ENCODE measurements around the gene APBB2. TPM values are rescaled to one million over a fixed set of nuclear protein-coding genes. Genes with fewer than 3 reads are reported as not detected.

APBB2 gene
- total RNA-seq, 2 experiments from 2014 or later = 0.22 TPM; not detected in 1

GRCh38 chr4:41058426-41058825 lies 155.9 kb downstream of the APBB2 start:
- intact Hi-C loops (cut with DNase I, micrococcal nuclease) = no loop called here
- no peaks in the 10 kb centered on the region for H3K9me3 Mint-ChIP-seq
- H3K27ac Mint-ChIP-seq = no peak overlapping the region
- ATAC-seq (ENCODE audit: poor library complexity) (no peak), DNase-seq (no peak)
- no peak for TF ChIP-seq CTCF (IDR thresholded peaks at IDR 0.05)
- Histone ChIP-seq H3K4me1 (ENCODE audit: insufficient read depth, low read length) (no peaks in the 10 kb centered on the region), H3K9me3 (ENCODE audit: control insufficient read depth in 1 of 2, insufficient read depth in 1 of 2, low read length in 2 of 2) (peaks cover 0 to 10% of the 10 kb centered on the region in 2 experiments), H3K36me3 (ENCODE audit: insufficient read depth, low read length) (no peaks in the 10 kb centered on the region), H3K27me3 (ENCODE audit: control insufficient read depth in 1 of 2, insufficient read depth in 2 of 2, low read length in 2 of 2) (peaks cover 0 to 7% of the 10 kb centered on the region in 2 experiments), H3K4me3 (ENCODE audit: low read length) (no peak overlapping the region), H3K27ac (ENCODE audit: low read depth in 1 of 2, low read length in 2 of 2) (no peak overlapping the region)
- ChIA-PET POLR2A (no interaction called here), CTCF (no interaction called here)
- peaks cover 17% of the 10 kb centered on the region for H3K27me3 Mint-ChIP-seq
- H3K36me3 Mint-ChIP-seq (ENCODE audit: low read depth) = no peaks in the 10 kb centered on the region
- H3K4me3 Mint-ChIP-seq = no peak overlapping the region
- no peaks in the 10 kb centered on the region for H3K4me1 Mint-ChIP-seq (ENCODE audit: low read depth)

DNA sequence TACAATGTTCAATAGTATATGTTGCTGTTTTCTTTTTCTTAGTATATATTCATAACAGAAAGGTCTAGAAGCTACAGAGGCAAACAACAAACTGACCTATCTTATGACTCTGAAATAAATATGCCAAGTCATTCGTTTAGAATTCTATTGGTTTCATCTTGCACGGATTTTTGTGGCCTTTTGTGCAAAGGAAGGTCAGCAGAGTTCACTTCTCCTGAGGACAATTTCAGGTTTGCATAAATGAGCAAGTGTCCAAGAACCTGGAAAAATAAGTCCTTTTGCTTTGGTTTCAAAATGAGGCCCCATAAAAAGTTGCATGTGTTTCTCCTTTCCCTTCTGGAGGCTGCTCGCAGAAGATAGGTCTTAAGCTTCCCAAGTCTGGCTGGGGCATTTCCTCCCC lies 156.9 kb downstream of the APBB2 start:
- Mint-ChIP-seq H3K9me3 (no peaks in the 10 kb centered on the region), H3K4me1 (ENCODE audit: low read depth) (no peaks in the 10 kb centered on the region), H3K36me3 (ENCODE audit: low read depth) (no peaks in the 10 kb centered on the region), H3K4me3 (no peak overlapping the region), H3K27me3 (peaks cover 17% of the 10 kb centered on the region), H3K27ac (no peak overlapping the region)
- peaks cover 0 to 7% of the 10 kb centered on the region in 2 experiments for H3K27me3 ChIP-seq (ENCODE audit: control insufficient read depth in 1 of 2, insufficient read depth in 2 of 2, low read length in 2 of 2)
- POLR2A ChIA-PET = no interaction called here
- intact Hi-C loops (cut with DNase I, micrococcal nuclease) = no loop called here
- CTCF ChIA-PET = no interaction called here
- no peak for TF ChIP-seq CTCF (IDR thresholded peaks at IDR 0.05)
- no peak overlapping the region for H3K4me3 ChIP-seq (ENCODE audit: low read length)
- peaks cover 0 to 10% of the 10 kb centered on the region in 2 experiments for H3K9me3 ChIP-seq (ENCODE audit: control insufficient read depth in 1 of 2, insufficient read depth in 1 of 2, low read length in 2 of 2)
- H3K36me3 ChIP-seq (ENCODE audit: insufficient read depth, low read length) = no peaks in the 10 kb centered on the region
- DNase-seq (no peak), ATAC-seq (ENCODE audit: poor library complexity) (no peak)
- no peak overlapping the region for H3K27ac ChIP-seq (ENCODE audit: low read depth in 1 of 2, low read length in 2 of 2)
- H3K4me1 ChIP-seq (ENCODE audit: insufficient read depth, low read length) = no peaks in the 10 kb centered on the region

DNA sequence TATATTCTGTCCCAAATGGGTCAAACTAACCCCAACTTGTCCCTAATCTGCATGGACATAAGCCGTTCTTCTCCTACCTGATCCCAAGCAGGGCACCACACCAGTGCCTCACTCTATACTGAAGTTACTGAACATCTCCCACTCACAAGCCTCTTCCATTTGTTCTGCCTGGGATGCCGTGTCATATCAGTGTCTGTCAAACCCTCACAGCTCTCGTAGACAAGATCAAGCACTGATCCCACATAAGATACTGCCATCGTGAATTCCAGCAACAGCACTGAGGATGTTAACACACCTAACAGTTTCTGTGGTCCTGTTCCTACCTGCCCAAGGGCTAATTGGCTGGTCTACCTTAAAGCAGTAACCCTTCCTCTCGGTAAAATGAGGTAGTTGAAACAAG lies 162.1 kb downstream of the APBB2 start:
- Histone ChIP-seq H3K36me3 (ENCODE audit: insufficient read depth, low read length) (no peaks in the 10 kb centered on the region), H3K4me3 (ENCODE audit: low read length) (no peak overlapping the region), H3K27ac (ENCODE audit: low read depth in 1 of 2, low read length in 2 of 2) (no peak overlapping the region), H3K9me3 (ENCODE audit: control insufficient read depth in 1 of 2, insufficient read depth in 1 of 2, low read length in 2 of 2) (no peaks in the 10 kb centered on the region), H3K4me1 (ENCODE audit: insufficient read depth, low read length) (no peaks in the 10 kb centered on the region), H3K27me3 (ENCODE audit: control insufficient read depth in 1 of 2, insufficient read depth in 2 of 2, low read length in 2 of 2) (peaks cover 0 to 7% of the 10 kb centered on the region in 2 experiments)
- ChIA-PET POLR2A (no interaction called here), CTCF (no interaction called here)
- ATAC-seq (ENCODE audit: poor library complexity) (no peak), DNase-seq (no peak)
- intact Hi-C loops (cut with DNase I, micrococcal nuclease) = no loop called here
- no peak overlapping the region for H3K27ac Mint-ChIP-seq
- H3K27me3 Mint-ChIP-seq = peaks cover 17% of the 10 kb centered on the region
- H3K4me1 Mint-ChIP-seq (ENCODE audit: low read depth) = no peaks in the 10 kb centered on the region
- H3K36me3 Mint-ChIP-seq (ENCODE audit: low read depth) = no peaks in the 10 kb centered on the region
- no peak overlapping the region for H3K4me3 Mint-ChIP-seq
- TF ChIP-seq CTCF (IDR thresholded peaks at IDR 0.05) = no peak
- H3K9me3 Mint-ChIP-seq = no peaks in the 10 kb centered on the region
